ENCODE measurements around the gene RASGRP3.

GRCh38 chr2:33505966-33506365, 29.5 kb downstream of the RASGRP3 start:
- TF ChIP-seq CTCF (IDR thresholded peaks at IDR 0.05) (no peak), POLR2A (IDR thresholded peaks at IDR 0.05) (no peak), POLR2AphosphoS5 (IDR thresholded peaks at IDR 0.05) (no peak)
